GM04504 (cell line): ENCODE data around the gene EFCC1.
"Not testable (repeated sequence)": the region's sequence is repeated elsewhere in the genome, so short reads cannot be mapped to it uniquely, and the experiment has no call there.

Experiments used
- DNase-seq: peaks from one replicate; pipeline ENCODE4 v3.0.0-alpha.2; 2012; ENCODE audit warnings: low read depth

EFCC1 gene

GRCh38 chr3:129056451-129057173, 55.5 kb downstream of the EFCC1 start:
- no peak for DNase-seq

GRCh38 chr3:129057249-129057648, 56.1 kb downstream of the EFCC1 start:
- no peak for DNase-seq

- DNase-seq: no peak
These were observed 57.5 kb downstream of the EFCC1 start for GRCh38 chr3:129058441-129059200.

- no peak for DNase-seq
These were observed 58.3 kb downstream of the EFCC1 start for GRCh38 chr3:129059311-129059958.

GRCh38 chr3:129060276-129061022, 59.3 kb downstream of the EFCC1 start, which contains the start of gene GP9:
GP9 (plus strand) TSS chr3:129060779; CDS start chr3:129061740, 961 bp downstream.
- no peak for DNase-seq

GRCh38 chr3:129061023-129061887, 60.2 kb downstream of the EFCC1 start:
- DNase-seq: no peak

- DNase-seq: no peak
These were observed 61.1 kb downstream of the EFCC1 start for GRCh38 chr3:129061888-129062834.

- DNase-seq: no peak
These were observed 62.1 kb downstream of the EFCC1 start for GRCh38 chr3:129063091-129063640.

- DNase-seq: no peak
These were observed 62.9 kb downstream of the EFCC1 start for GRCh38 chr3:129063841-129064482.

- DNase-seq: no peak
These were observed 64.1 kb downstream of the EFCC1 start for GRCh38 chr3:129065016-129065719.

- no peak for DNase-seq
These were observed 64.6 kb downstream of the EFCC1 start for GRCh38 chr3:129065720-129066073.

- not testable (repeated sequence) for DNase-seq
These were observed 66.6 kb downstream of the EFCC1 start for GRCh38 chr3:129067719-129068118.

- DNase-seq: no peak
These were observed 67.3 kb downstream of the EFCC1 start for GRCh38 chr3:129068291-129068886.

GRCh38 chr3:129069313-129070085, 68.4 kb downstream of the EFCC1 start:
- DNase-seq: not testable (repeated sequence)

- DNase-seq: no peak
These were observed 69.2 kb downstream of the EFCC1 start for GRCh38 chr3:129070086-129070885.

- DNase-seq: no peak
These were observed 76.1 kb downstream of the EFCC1 start for GRCh38 chr3:129077222-129077621.

GRCh38 chr3:129078510-129078909, 77.4 kb downstream of the EFCC1 start:
- no peak for DNase-seq
